ENCODE data around the gene GRIN2C.
A peak's percentile ranks its signal among the peaks of the same experiment; 100 is the strongest.

DNA sequence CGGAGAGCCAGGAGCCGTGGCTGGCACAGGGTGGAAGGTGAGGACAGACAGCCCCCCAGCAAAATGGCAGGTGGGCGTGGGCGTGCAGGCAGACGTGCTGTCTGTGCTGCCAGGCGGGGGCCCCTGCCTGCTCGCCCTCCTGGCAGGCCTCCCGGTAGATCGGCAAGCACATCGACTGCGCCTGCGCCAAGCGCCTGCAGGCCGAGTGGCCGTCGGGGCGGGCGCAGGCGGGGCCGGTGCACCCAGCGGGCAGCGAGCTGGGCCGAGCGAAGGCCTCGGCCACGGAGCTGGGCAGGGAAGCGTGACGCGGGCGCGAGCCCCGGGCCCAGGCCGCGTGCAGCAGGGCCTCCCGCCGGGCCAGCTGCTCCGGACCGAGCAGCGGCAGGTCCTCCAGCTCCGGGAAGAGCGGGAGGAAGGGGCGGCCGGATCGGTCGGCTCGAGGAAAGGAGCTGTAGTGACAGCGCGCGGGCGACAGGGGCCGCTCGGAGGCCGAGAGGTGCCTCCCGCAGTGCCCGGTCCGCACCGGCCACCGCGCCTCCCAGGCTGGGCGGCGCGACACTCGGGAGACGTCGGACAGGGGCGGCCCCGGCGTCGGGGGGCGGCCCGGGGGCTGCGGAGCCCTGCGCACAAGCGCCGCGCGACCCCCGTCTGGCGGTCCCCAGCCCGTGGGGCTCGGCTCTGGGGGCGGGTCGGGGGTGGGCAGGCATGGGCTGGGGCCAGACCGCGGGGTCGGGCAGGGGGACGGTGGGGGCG lies 16.9 kb downstream of the GRIN2C start:
- TF ChIP-seq POLR2A (IDR thresholded peaks at IDR 0.05): no peak
- TF ChIP-seq, protein P1, sequence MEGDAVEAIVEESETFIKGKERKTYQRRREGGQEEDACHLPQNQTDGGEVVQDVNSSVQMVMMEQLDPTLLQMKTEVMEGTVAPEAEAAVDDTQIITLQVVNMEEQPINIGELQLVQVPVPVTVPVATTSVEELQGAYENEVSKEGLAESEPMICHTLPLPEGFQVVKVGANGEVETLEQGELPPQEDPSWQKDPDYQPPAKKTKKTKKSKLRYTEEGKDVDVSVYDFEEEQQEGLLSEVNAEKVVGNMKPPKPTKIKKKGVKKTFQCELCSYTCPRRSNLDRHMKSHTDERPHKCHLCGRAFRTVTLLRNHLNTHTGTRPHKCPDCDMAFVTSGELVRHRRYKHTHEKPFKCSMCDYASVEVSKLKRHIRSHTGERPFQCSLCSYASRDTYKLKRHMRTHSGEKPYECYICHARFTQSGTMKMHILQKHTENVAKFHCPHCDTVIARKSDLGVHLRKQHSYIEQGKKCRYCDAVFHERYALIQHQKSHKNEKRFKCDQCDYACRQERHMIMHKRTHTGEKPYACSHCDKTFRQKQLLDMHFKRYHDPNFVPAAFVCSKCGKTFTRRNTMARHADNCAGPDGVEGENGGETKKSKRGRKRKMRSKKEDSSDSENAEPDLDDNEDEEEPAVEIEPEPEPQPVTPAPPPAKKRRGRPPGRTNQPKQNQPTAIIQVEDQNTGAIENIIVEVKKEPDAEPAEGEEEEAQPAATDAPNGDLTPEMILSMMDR (IDR thresholded peaks at IDR 0.05): peak; percentile 16 to 79 (median 60)
